HG02981 (cell line): ENCODE data around the gene ARHGAP36.

Source experiments
- ATAC-seq: cut with Tn5 transposase; IDR thresholded peaks from one replicate; pipeline ENCODE4 v1.9.1; 2021; ENCODE audit warnings: mild to moderate bottlenecking, moderate library complexity; ENCODE audit not compliant: unreplicated experiment

The ARHGAP36 gene, protein sequence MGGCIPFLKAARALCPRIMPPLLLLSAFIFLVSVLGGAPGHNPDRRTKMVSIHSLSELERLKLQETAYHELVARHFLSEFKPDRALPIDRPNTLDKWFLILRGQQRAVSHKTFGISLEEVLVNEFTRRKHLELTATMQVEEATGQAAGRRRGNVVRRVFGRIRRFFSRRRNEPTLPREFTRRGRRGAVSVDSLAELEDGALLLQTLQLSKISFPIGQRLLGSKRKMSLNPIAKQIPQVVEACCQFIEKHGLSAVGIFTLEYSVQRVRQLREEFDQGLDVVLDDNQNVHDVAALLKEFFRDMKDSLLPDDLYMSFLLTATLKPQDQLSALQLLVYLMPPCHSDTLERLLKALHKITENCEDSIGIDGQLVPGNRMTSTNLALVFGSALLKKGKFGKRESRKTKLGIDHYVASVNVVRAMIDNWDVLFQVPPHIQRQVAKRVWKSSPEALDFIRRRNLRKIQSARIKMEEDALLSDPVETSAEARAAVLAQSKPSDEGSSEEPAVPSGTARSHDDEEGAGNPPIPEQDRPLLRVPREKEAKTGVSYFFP

DNA sequence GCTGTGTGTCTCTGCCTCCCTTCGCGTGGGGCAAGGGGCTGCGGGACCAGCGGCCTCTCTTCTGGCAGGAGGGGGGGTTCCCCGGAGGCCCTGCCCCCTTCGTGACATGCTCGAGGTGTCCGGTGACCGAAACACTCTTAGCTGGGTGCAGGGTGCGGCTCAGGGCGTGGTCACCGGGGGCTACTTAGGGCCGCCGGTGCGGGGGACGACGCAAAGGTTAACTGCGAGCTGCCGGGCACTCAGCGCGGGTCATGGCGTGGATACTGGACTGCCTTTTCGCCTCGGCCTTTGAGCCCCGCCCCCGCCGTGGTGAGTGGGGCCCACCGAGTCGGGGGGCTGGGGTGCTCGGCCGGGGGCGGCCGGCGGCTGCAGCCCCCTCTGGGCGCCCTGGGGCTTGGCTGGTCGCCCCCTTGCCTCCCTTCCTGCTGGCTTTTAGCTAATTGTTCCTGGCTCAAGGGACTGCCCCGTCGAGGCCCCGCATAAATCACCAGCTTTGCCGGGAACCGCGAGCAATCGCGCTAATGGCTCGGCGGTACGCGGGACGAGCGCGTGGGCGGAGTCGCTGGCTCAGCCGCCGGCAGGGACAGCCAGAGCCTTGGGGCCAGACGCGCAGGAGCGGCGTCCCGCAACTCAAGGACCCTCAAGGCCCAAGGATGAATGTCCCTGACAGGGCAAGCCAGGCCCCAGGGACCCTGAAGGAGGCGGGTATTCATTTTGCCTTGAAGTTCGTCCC, at the start of gene ARHGAP36:
ARHGAP36 (plus strand) TSS at position 211 of the 733 bp plus-strand sequence. CDS start 23,320 bp downstream, outside the sequence.
- no peak for ATAC-seq

DNA sequence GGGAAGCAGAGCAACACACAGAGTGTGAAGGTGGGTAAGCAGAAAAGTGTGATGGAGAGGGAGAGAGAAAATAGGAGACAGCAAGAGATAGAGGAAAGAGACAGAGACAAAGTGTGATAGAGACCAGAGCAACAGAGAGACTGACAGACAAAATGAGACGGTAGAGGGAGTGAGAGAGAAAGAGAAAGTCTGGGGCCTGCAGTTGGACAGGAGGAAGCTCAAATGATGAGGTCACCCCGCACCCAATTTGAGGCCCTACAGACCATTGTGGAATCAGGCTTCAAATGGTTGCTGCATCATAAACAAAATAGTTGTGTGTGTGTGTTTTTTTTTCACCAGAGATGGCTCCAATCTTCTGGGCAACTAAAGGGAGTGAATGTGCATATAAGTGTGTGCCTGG, 48.0 kb upstream of the ARHGAP36 start:
- no peak for ATAC-seq

DNA sequence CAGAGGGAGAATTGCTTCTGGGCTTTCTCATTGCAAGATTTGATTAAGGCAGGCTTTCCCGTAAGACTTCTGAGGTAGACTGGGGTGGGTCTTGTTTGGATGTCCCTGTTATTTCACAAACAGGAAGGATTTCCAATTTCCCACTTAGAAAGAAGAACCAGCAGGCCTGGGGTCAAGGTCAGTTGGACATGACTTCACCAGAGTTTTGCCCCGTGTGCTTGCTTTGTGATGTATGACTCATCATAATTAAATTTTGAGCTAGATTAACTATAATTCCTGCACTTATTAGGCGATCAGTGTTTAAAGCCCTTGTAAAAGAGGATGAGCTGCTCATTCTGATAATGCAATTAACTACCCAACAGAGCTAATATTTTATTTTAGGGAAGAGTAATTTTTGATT, 32.8 kb upstream of the ARHGAP36 start:
- ATAC-seq, result no peak

DNA sequence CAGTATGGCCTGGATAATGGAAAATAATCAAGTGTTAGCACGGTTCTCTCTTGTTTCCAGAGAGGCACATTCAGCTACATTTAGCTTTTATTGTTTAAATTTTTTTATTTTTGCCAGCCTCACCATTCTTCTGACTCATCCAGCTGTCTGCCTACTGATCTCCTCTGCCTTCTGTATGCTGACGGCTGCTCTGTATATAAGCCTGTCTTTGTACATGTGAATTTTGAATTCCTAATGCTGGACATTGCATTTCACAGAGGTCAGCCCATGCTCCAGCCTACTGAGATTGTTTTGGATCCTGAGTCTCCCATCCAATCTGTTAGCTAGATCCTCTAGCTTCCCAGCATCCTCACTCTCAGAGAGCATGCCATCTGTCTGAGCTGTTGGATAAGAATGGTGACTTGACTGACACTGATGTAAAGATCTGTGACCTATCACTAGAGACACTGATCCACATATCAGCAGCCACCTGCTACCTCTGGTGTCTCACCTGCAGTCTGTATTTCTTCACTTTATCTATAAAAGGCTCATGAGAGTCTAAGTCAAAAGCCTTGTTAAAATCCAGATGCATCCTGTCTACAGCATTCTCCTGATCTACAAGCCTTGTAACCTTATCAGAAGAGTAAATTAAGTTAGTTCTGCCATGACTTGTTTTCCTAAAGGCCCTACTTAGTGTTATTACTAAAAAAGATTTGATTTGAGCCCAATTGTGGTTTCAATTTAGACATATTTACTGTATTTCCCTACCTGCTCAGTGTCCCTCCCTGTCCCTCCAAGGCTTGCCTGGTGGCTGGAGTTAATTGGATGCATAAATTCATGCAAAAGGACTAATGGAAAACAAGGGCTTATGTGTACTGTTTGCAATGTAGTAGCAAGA, 25.6 kb upstream of the ARHGAP36 start:
- no peak for ATAC-seq

DNA sequence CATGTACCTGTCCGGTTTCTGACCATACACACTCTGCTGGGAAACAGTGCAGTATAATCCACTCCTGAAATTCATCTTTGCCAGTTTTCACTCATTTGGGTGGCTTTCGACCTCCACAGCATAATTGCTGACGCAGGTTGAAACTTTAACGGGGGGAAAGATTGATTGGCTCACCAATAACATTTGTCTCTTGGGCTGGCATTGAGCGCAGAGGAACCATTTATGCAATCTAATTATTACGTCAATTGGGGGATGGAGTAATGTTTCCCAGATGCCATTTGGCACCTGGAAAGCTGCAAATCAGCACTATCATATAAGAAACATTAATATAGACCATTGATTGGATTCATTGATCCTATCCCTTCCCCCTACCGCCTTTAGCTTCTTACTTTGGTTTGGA, 24.1 kb upstream of the ARHGAP36 start:
- ATAC-seq, result no peak

DNA sequence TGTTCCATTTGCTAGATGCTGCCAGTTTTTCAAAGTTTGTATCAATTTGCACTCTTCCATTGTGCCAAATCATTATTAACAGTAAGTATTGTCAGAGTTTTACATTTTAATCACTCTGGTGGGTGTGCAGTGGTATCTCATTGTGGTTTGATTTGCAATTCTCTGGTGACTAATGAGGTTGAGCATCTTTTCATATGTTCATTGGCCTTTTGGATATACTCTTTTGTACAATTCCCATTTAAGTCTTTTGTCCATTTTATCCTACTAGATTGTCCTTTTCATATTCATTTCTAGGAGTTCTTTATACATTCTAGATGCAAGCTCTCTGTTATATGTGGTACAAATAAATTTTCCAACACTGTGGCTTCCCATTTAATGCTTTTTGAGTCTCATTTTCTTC, 17.4 kb upstream of the ARHGAP36 start:
- ATAC-seq, result no peak

DNA sequence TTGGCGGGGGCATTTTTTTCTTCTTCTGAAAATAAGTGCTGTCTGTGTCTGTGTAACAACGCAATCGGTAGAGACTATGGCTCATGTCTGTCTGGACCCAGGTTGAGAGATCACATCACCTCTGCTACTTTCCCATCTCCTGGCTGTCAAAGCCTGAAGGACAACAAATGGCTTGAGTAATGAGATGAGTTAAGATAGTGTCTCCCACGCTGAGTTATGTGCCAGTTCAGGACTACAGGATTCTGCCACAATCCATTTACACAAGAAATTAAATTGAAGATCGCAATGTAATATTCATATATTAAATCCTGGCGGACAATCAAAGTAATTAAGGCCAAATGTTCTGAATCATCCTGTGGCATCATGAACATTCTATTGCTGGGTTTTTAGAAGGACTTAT, 16.5 kb upstream of the ARHGAP36 start:
- no peak for ATAC-seq

DNA sequence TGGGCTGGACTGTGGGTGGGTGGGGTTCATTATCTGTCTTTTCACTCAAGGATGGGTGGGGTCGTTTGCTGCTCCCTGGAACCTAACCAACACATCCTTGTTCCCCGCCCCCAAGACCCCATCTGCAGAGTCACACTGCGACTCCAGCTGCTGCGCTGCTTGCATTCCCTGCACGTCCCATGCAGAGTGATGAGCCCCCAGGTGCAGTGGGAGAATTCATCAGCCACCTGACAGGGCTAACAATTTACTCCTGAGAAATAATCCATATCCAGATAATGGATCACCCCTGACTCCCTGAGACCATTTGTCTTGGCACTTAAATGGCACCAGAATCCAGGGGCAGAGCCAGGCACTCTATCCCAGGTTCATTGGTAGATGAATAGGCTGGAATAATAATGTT, 12.4 kb upstream of the ARHGAP36 start:
- no peak for ATAC-seq

DNA sequence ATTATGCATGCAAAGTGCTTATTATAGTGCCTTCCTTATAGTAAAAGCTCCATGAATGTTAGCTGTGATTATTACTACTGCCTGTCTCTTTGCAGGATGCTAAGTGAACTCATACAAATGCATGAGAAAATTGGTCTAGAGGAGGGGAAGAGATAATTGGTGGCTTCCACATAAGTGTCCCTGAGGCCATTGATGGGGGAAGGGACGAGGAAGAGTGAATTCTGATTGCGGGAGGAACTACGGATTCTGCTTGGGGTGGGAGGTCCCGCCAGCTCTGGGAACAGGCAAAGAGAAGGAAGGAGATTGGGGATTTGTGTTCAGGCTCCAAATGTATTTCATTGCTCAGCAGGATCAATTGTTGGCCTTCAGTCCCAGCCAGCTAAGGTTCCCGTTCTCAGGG, 11.6 kb upstream of the ARHGAP36 start:
- no peak for ATAC-seq

DNA sequence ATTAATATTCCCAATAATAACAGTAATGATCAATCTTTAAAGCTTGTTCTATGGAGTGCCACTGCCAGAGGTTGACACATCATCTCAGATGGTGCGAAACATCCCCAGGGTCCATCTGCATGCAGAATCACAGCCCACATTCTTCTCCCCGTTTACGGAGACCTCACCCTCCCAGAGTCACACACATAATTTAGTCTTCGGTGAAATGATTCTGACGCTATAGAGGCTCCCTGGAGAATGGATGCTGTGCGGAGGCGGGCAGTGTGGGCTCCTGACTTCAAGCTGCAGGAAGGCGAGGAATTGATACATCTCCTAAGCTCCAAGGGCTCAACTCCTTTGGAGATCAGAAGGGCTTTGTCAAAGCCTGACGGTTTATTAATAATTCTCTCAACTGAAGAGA, 11.0 kb upstream of the ARHGAP36 start:
- no peak for ATAC-seq

DNA sequence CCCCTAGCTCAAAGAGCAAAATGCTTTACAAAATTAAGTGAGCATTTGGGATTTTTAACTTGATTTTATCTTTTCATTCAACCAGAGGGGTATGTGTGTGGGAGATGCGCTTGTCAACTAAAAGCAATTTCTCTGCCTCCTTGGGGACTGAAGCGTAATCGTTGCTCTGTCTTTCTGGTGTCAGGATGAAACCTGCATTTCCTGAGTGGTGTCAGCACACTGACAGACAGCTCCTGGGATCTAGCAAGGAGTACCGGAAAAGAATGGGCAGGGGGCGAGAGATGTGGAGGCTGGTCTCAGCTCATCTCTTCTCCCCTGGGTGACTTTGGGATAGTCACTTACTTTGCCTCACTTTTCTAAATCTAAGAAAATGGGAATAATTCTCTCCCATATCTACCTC, 5.1 kb upstream of the ARHGAP36 start:
- no peak for ATAC-seq

DNA sequence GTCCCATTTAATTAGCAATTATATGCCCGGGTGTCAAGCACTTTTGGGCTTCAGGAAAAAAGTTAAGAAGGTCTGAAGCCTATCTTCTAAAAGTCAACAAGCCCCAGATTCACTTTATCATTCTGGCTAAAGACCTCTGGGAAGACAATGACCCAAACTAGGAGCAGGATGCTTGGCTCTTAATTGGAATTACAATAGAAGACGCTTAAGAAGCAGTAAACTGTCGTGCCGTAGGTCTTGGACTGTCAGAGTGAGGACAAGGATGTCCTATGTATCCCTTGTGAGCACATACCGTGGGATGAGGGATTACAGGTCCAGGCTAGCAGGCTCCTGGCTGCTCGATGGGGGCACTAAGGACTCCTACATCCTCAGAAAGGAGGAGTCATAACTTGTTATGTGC, 3.2 kb upstream of the ARHGAP36 start:
- ATAC-seq, result no peak

DNA sequence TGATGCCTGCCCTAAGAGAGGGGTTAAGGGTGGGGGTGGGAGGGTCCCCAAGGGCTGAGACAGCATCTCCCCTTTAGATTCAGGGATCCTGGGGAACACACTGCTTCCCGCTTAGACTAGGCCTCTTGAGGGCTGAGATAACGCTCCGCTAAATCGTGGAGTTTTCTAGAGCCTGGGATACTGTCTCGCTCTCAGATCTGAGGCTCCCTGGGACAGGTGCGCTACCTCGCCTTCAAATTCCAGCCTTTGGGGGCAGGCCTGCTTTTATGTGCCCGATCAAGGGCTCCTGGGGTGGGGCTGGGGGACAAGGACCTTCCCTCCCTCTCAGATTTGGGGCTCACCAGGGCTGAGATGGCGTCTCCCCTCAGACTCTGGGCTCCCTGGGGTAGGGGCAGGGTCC, 440 bp upstream of the ARHGAP36 start:
- ATAC-seq, result no peak

DNA sequence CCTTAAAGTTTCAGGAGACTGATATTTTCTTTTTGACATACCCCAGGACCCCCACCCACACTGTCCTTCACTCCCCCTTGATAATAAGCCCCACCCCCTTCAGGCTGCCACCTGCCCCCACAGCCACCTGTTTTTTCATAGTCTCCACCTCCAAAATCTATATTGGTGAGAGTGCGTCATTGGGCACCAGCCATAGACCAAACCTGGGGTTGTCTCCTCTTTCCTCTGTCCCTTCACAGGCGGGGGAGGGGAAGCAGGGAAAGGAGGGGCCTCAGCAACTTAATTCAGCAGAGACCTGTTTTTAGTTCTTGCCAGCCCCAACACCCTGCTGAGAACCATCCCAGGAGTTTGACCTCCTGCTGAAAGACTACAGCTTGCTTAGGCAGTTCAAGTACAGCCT, 1.1 kb downstream of the ARHGAP36 start:
- ATAC-seq, result no peak

DNA sequence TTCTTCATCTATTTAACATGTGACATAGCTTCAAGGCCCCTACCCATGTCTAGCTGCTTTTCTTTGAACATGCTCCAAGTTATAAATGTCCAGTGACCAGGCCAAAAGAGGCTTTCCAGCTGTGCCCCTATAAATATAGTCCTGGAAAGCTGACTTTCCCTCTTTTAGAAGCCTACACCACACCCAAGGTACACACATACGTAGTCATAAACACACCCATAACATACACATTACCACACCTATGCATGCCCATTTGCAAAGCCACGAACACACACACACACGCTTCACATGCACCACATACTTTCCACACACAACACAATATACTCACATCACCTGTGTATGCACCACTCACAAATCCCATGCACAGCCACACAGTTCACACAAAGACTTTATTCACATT, 2.0 kb downstream of the ARHGAP36 start:
- ATAC-seq, result no peak

DNA sequence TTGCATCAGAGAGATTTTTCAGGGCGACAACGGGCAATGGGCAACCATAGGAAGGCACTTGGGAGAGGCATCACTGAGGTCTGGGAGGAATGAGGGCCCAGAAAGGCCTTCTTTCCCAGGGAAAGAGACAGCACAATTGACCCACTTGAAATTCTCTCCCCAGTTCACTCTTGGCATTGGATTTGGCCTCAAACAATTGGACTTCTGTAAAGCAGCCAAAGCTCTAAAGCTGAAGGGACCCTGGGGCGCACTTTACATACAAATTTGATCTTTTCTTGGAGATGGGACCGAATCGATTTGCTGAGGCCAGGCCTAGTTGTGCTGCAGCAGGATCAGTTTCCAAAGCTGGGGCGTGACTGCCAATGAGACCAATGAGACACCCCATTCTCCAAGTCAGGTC, 3.2 kb downstream of the ARHGAP36 start:
- no peak for ATAC-seq

DNA sequence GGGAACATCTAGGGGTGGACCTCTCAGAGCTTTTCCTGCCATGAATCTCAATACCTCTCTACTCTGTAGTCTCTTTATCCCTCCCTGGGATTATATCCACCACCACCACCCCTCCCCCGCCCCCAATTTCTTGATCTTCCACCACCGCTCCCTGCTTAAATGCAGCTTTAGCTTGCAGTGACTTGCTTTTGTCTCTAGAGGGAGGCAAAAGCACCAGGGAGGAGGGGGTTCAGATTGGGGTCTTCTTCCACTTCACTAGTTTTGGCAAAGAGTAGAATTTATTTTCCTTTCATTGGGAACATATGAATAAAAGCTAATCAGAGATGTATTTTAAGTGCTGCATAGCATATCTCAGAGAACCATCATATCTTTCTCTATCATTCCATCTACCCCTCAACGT, 5.5 kb downstream of the ARHGAP36 start:
- no peak for ATAC-seq

DNA sequence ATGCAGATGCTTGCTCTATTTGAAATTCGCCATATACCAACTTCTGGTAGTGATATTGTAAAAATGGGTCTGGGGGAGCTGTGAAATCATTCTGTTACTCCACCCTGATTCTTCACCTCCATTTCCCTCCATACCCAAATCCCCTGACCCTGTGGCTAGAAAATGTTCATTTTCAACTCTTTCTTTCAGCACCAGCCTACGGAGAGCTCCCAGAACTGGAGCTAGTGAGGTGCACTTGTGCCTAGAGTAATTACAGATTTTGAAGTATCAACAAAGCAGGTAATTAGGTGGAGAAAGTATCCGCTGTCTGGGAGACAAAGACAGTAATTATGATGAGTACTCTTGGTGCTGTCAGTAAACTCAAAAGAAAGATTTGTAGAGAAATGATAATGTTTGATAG, 8.1 kb downstream of the ARHGAP36 start:
- no peak for ATAC-seq

DNA sequence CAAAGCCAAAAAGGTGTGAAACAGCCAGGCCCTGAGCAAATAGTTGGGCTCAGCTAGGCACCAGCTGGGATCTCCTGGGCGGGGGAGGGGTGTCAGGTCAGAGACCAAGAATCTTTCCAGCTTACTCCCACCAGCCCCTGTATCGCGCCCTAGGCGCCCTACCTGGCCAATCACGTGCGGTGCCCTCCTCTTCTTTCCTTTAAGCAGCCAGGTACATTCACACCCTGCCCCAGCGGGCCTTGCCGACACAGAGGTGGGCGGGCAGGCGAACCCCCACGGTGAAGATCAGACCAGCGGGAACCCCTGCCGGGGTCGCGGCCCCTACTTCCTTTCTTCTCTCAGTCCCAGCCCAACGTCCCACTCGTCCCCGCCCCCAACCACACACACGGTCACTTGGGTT, 9.1 kb downstream of the ARHGAP36 start:
- no peak for ATAC-seq

DNA sequence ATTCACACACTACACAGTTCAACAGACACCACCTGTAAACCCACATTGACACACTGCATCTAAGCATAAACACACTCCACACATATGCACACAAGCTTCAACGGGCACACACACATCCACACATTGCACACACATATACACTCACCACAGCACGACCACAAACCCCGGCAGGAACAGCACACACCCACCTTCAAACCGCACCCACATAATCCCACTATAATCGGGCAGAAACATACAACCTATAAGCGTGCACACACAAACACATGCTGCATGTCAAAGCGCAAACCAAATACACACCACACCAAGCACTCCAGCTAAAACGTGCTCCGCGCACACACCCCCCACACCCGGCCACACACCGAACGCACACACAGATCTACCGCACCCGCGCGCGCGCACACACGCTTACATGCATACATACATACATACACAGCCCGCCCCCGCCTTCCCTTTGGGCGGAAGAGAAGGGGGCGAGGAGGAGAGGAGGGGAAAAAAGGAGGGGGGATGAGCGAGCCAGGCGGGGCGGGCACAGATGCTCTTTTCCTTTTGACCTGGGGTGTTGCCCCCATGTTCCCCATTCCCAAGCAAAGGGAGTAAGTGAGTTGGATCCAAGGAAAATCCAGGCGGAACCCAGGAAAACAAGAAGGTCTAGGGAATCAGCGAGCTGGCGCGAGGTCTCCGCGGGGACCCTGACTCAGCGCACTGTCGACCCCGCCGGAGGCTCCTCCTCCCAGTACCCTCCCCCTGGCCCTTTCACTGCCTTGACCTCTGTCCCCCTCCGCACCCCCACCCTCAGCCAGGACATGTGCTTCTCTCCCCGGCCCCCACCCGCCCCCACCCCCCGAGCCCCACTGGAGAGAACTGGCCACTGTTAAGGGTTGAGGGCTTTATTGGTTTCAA, 9.9 kb downstream of the ARHGAP36 start:
- no peak for ATAC-seq
